ENCODE measurements around the gene NUF2.

DNA sequence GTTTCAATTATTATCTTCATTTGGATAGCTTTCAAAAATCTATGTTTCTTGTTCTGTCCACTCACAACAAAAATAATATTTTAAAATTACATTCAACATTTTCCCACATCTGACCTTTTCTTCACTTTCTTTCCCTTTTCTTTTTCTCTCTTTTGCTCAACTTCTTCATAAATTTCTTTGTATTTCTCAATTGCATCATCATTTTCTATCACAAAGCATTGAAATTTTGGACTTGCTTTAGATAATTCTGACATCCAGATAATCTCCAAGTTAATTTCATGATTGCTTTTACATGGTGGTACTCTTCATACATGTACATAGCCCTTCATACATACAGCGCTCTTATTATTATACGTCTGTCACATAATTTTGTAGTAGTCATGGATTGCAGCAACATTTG, 30.2 kb downstream of the NUF2 start:
- no peak for TF ChIP-seq ARNTL (CRISPR knock-in tag; IDR thresholded peaks at IDR 0.05; ENCODE audit: borderline replicate concordance, low read depth)
- TF ChIP-seq, protein P1, sequence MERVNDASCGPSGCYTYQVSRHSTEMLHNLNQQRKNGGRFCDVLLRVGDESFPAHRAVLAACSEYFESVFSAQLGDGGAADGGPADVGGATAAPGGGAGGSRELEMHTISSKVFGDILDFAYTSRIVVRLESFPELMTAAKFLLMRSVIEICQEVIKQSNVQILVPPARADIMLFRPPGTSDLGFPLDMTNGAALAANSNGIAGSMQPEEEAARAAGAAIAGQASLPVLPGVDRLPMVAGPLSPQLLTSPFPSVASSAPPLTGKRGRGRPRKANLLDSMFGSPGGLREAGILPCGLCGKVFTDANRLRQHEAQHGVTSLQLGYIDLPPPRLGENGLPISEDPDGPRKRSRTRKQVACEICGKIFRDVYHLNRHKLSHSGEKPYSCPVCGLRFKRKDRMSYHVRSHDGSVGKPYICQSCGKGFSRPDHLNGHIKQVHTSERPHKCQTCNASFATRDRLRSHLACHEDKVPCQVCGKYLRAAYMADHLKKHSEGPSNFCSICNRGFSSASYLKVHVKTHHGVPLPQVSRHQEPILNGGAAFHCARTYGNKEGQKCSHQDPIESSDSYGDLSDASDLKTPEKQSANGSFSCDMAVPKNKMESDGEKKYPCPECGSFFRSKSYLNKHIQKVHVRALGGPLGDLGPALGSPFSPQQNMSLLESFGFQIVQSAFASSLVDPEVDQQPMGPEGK (CRISPR knock-in tag; IDR thresholded peaks at IDR 0.05; ENCODE audit: borderline replicate concordance), result no peak
- TF ChIP-seq, protein P2, sequence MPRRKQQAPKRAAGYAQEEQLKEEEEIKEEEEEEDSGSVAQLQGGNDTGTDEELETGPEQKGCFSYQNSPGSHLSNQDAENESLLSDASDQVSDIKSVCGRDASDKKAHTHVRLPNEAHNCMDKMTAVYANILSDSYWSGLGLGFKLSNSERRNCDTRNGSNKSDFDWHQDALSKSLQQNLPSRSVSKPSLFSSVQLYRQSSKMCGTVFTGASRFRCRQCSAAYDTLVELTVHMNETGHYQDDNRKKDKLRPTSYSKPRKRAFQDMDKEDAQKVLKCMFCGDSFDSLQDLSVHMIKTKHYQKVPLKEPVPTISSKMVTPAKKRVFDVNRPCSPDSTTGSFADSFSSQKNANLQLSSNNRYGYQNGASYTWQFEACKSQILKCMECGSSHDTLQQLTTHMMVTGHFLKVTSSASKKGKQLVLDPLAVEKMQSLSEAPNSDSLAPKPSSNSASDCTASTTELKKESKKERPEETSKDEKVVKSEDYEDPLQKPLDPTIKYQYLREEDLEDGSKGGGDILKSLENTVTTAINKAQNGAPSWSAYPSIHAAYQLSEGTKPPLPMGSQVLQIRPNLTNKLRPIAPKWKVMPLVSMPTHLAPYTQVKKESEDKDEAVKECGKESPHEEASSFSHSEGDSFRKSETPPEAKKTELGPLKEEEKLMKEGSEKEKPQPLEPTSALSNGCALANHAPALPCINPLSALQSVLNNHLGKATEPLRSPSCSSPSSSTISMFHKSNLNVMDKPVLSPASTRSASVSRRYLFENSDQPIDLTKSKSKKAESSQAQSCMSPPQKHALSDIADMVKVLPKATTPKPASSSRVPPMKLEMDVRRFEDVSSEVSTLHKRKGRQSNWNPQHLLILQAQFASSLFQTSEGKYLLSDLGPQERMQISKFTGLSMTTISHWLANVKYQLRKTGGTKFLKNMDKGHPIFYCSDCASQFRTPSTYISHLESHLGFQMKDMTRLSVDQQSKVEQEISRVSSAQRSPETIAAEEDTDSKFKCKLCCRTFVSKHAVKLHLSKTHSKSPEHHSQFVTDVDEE (CRISPR knock-in tag; IDR thresholded peaks at IDR 0.05), result no peak
- TF ChIP-seq, protein P3, sequence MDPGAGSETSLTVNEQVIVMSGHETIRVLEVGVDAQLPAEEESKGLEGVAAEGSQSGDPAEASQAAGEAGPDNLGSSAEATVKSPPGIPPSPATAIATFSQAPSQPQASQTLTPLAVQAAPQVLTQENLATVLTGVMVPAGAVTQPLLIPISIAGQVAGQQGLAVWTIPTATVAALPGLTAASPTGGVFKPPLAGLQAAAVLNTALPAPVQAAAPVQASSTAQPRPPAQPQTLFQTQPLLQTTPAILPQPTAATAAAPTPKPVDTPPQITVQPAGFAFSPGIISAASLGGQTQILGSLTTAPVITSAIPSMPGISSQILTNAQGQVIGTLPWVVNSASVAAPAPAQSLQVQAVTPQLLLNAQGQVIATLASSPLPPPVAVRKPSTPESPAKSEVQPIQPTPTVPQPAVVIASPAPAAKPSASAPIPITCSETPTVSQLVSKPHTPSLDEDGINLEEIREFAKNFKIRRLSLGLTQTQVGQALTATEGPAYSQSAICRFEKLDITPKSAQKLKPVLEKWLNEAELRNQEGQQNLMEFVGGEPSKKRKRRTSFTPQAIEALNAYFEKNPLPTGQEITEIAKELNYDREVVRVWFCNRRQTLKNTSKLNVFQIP (CRISPR knock-in tag; IDR thresholded peaks at IDR 0.05; ENCODE audit: borderline replicate concordance, low read depth), result no peak

Measured in SK-N-SH treated with all-trans-retinoic acid at 6 μM for 48 hours (cell line).